Activated naive CD4-positive, alpha-beta T cell treated with anti-CD3 and anti-CD28 coated beads, Interleukin-2, amount 50 U/mL, for 24 hours (primary cell): ENCODE data around the gene FXN.
"Not testable (repeated sequence)": the region's sequence is repeated elsewhere in the genome, so short reads cannot be mapped to it uniquely, and the experiment has no call there.

Source experiments
- H3K27ac Mint-ChIP-seq: one replicate; pipeline ENCODE4 v1.8.0; 2021; ENCODE audit warnings: mild to moderate bottlenecking, mixed read lengths
- H3K27me3 Mint-ChIP-seq: one replicate; pipeline ENCODE4 v1.8.0; 2021; ENCODE audit warnings: mixed read lengths
- H3K36me3 Mint-ChIP-seq: one replicate; pipeline ENCODE4 v1.8.0; 2021; ENCODE audit warnings: mixed read lengths
- H3K4me1 Mint-ChIP-seq: one replicate; pipeline ENCODE4 v1.8.0; 2021; ENCODE audit warnings: mixed read lengths
- H3K4me3 Mint-ChIP-seq: one replicate; pipeline ENCODE4 v1.8.0; 2021; ENCODE audit warnings: mild to moderate bottlenecking, mixed read lengths
- H3K9me3 Mint-ChIP-seq: one replicate; pipeline ENCODE4 v1.8.0; 2021; ENCODE audit warnings: mixed read lengths

FXN gene

GRCh38 chr9:69097923-69098593, 62.5 kb downstream of the FXN start:
- Mint-ChIP-seq H3K27me3 (no peaks in the 10 kb centered on the region), H3K27ac (no peak overlapping the region), H3K36me3 (no peaks in the 10 kb centered on the region), H3K9me3 (no peaks in the 10 kb centered on the region), H3K4me3 (no peak overlapping the region), H3K4me1 (no peaks in the 10 kb centered on the region)

GRCh38 chr9:69103348-69103996, 67.9 kb downstream of the FXN start:
- not testable (repeated sequence) for H3K4me1 Mint-ChIP-seq, H3K4me3 Mint-ChIP-seq, H3K27me3 Mint-ChIP-seq, H3K9me3 Mint-ChIP-seq, H3K27ac Mint-ChIP-seq, H3K36me3 Mint-ChIP-seq

GRCh38 chr9:69104830-69105527, 69.4 kb downstream of the FXN start:
- Mint-ChIP-seq H3K27me3 (no peaks in the 10 kb centered on the region), H3K9me3 (no peaks in the 10 kb centered on the region), H3K4me3 (no peak overlapping the region), H3K4me1 (no peaks in the 10 kb centered on the region), H3K27ac (no peak overlapping the region), H3K36me3 (no peaks in the 10 kb centered on the region)

GRCh38 chr9:69107771-69108170, 72.2 kb downstream of the FXN start:
- no peaks in the 10 kb centered on the region for H3K9me3 Mint-ChIP-seq
- H3K4me1 Mint-ChIP-seq: no peaks in the 10 kb centered on the region
- H3K36me3 Mint-ChIP-seq: peaks cover 1% of the 10 kb centered on the region
- no peak overlapping the region for H3K4me3 Mint-ChIP-seq
- H3K27me3 Mint-ChIP-seq: no peaks in the 10 kb centered on the region
- no peak overlapping the region for H3K27ac Mint-ChIP-seq

- H3K4me1 Mint-ChIP-seq, H3K9me3 Mint-ChIP-seq, H3K4me3 Mint-ChIP-seq, H3K27ac Mint-ChIP-seq, H3K27me3 Mint-ChIP-seq, H3K36me3 Mint-ChIP-seq: not testable (repeated sequence)
These were observed 73.2 kb downstream of the FXN start for GRCh38 chr9:69108706-69109105.

DNA sequence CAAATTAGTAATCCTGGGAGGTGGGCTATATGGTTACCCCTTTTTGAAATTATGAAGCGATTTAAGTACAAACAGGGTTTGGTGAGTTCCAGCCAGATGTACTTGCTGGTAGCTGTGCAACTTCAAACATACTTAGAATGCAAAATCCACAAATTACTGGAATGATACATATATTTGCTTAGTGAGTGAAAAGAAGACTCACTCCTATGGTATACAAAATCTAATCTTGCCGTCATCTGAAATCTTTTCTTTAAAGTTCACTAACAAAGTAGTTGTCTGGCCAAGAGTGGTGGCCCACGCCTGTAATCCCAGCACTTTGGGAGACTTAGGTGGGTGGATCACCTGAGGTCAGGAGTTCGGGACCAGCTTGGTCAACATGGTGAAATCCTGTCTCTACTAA, 73.6 kb downstream of the FXN start:
- peaks cover 1% of the 10 kb centered on the region for H3K36me3 Mint-ChIP-seq
- no peaks in the 10 kb centered on the region for H3K4me1 Mint-ChIP-seq

GRCh38 chr9:69112646-69113045, 77.1 kb downstream of the FXN start:
- H3K27ac Mint-ChIP-seq, H3K4me3 Mint-ChIP-seq, H3K27me3 Mint-ChIP-seq, H3K4me1 Mint-ChIP-seq, H3K9me3 Mint-ChIP-seq, H3K36me3 Mint-ChIP-seq: not testable (repeated sequence)

More for the DNA sequence above, 73.6 kb downstream of the FXN start:
- Mint-ChIP-seq H3K4me3 (no peak overlapping the region), H3K9me3 (no peaks in the 10 kb centered on the region), H3K27me3 (no peaks in the 10 kb centered on the region), H3K27ac (no peak overlapping the region)

- Mint-ChIP-seq H3K36me3 (peaks cover 1% of the 10 kb centered on the region), H3K27me3 (no peaks in the 10 kb centered on the region), H3K27ac (no peak overlapping the region), H3K4me3 (no peak overlapping the region), H3K4me1 (no peaks in the 10 kb centered on the region), H3K9me3 (no peaks in the 10 kb centered on the region)
These were observed 80.1 kb downstream of the FXN start for GRCh38 chr9:69115621-69116020.

- H3K36me3 Mint-ChIP-seq: no peaks in the 10 kb centered on the region
- H3K27me3 Mint-ChIP-seq: no peaks in the 10 kb centered on the region
- no peak overlapping the region for H3K4me3 Mint-ChIP-seq
These were observed 83.1 kb downstream of the FXN start for GRCh38 chr9:69118656-69119055.

DNA sequence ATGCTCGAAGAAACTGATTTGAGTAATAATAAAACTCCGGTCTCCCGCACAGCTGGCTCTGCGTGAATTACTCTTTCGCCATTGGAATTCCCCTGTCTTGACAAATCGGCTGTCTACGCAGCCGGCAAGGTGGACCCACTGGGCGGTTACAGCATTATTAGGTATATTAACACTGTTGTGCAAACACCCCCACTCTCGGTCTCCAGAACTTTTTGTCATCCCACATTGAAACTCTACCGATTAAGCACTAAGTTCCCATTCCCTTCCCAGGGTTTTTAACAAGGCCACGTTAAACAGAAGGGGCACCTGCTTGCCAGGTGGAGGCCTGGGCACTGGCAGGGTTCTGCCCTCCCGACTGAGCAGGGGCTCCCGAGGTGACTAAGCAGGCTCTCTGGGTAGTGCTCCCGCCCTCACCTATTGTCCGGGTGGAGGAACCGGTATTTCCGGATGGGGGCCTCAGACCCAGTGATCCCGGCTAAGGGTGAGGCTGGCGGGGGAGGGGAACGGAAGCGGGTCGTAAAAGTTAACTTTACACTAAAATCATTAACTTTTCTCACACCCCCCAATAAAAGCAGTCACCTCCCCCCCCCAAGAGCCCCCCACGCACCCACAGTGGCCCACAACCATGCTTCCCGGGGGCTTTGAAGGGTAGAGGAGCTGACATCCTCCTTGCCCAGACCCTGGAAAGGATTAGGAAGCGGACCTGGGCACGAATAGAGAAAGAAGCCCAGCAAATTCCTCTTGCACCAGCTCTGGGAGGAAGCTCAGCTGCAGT, 85.0 kb downstream of the FXN start:
- Mint-ChIP-seq H3K4me3 (peak overlapping the region; percentile 73), H3K27ac (no peak overlapping the region), H3K27me3 (no peaks in the 10 kb centered on the region), H3K36me3 (no peaks in the 10 kb centered on the region), H3K9me3 (no peaks in the 10 kb centered on the region), H3K4me1 (peaks cover 7% of the 10 kb centered on the region)

More at GRCh38 chr9:69118656-69119055, 83.1 kb downstream of the FXN start:
- Mint-ChIP-seq H3K27ac (no peak overlapping the region), H3K4me1 (peaks cover 7% of the 10 kb centered on the region), H3K9me3 (no peaks in the 10 kb centered on the region)

DNA sequence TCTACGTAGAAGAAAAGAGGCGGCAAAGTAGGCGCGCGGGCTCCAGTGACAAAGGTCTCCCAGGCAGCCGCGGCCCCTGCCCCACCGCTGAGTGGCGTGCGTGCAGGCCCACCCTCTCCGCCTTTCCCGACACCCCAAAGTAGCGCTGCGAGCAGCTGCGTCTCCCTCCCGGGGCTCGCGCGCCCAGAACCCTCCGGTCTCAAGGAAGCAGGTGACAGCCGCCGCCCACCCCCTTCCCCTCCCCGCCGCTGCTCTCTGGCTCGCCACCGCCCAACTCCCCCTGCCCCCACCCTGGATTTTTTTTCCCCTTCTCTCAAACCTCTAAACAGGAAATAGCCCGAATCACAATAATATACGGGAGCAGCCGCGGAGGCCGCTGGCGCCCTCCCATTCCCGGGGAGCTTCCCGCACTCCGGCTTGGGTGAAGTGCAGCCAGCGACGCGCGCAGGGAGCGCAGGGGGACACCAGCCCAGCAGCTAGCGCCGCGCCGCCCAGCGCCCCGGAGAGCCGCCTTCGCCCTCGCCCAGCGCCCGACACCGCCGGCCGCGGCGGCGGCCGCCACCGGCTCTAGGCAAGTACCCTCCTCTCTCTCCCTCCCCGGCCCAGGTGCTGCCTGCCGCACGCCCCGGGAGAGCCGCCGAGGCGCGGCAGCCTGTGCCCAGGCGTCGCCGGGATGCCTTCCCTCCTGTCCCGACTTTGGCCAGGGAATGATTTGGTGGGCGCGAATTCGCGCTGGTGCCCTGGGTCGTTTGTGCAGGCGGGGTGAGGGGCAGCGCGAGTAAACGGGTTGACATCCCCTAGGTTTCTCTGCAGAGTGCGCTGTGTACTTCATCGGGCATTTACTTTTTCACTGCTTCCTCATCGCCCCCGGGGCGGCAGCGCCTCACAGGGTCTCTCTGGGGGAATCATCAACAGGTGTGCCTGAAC, 85.9 kb downstream of the FXN start:
- H3K27ac Mint-ChIP-seq: no peak overlapping the region
- H3K27me3 Mint-ChIP-seq: no peaks in the 10 kb centered on the region
- H3K4me1 Mint-ChIP-seq: peaks cover 7% of the 10 kb centered on the region

GRCh38 chr9:69122082-69122548, 86.6 kb downstream of the FXN start:
- Mint-ChIP-seq H3K4me1 (peaks cover 7% of the 10 kb centered on the region), H3K4me3 (peak overlapping the region; percentile 93), H3K27me3 (no peaks in the 10 kb centered on the region), H3K27ac (no peak overlapping the region), H3K36me3 (no peaks in the 10 kb centered on the region), H3K9me3 (no peaks in the 10 kb centered on the region)

More for the DNA sequence above, 85.9 kb downstream of the FXN start:
- no peaks in the 10 kb centered on the region for H3K36me3 Mint-ChIP-seq
- H3K4me3 Mint-ChIP-seq: peak overlapping the region; percentile 93
- no peaks in the 10 kb centered on the region for H3K9me3 Mint-ChIP-seq

GRCh38 chr9:69122549-69123141, 87.1 kb downstream of the FXN start:
- no peaks in the 10 kb centered on the region for H3K27me3 Mint-ChIP-seq

More at GRCh38 chr9:69122549-69123141, 87.1 kb downstream of the FXN start:
- Mint-ChIP-seq H3K4me1 (peaks cover 7% of the 10 kb centered on the region), H3K9me3 (no peaks in the 10 kb centered on the region), H3K27ac (no peak overlapping the region), H3K36me3 (no peaks in the 10 kb centered on the region), H3K4me3 (peak overlapping the region; percentile 93)
